ENCODE measurements around the gene SFTA2. TPM values are rescaled to one million over a fixed set of nuclear protein-coding genes. Genes with fewer than 3 reads are reported as not detected.
"Not testable (repeated sequence)": the region's sequence is repeated elsewhere in the genome, so short reads cannot be mapped to it uniquely, and the experiment has no call there.

Gene SFTA2
- total and polyA plus RNA-seq, 5 donors from 2014 or later = 0.25 to 0.32 TPM; not detected in 3

- not testable (repeated sequence) for H3K27ac Mint-ChIP-seq; H3K27me3 Mint-ChIP-seq; H3K9me3 Mint-ChIP-seq; H3K27ac ChIP-seq (ENCODE audit: insufficient read depth, low read length, poor library complexity, severe bottlenecking); H3K27me3 ChIP-seq (ENCODE audit: control insufficient read depth, insufficient read depth, low read length); H3K9me3 ChIP-seq (ENCODE audit: control insufficient read depth in 2 of 2, low read length in 2 of 2); ATAC-seq (ENCODE audit: low read depth in 2 of 2); DNase-seq; H3K4me3 ChIP-seq (ENCODE audit: low read depth, low read length)
- Histone ChIP-seq H3K36me3 (ENCODE audit: control insufficient read depth, insufficient read depth, low read length) (peaks cover 11% of the 10 kb centered on the region), H3K4me1 (ENCODE audit: control insufficient read depth, insufficient read depth, low read length, poor library complexity, severe bottlenecking) (peaks cover 31% of the 10 kb centered on the region)
- Mint-ChIP-seq H3K4me1 (peaks cover 12 to 53% (median 28%) of the 10 kb centered on the region in 4 donors), H3K36me3 (peaks cover 13% of the 10 kb centered on the region), H3K4me3 (peak overlapping the region in 3 of 4 donors; percentile 17 to 98 (median 62))
Observed at GRCh38 chr6:30910473-30910872, 21.5 kb downstream of the SFTA2 start.

GRCh38 chr6:30908700-30909099 is 23.3 kb downstream of the SFTA2 start:
- no peak overlapping the region for H3K27ac ChIP-seq (ENCODE audit: insufficient read depth, low read length, poor library complexity, severe bottlenecking)
- peaks cover 19% of the 10 kb centered on the region for H3K4me1 ChIP-seq (ENCODE audit: control insufficient read depth, insufficient read depth, low read length, poor library complexity, severe bottlenecking)
- DNase-seq = no peak
- Mint-ChIP-seq H3K36me3 (peaks cover 13% of the 10 kb centered on the region), H3K27me3 (no peaks in the 10 kb centered on the region), H3K9me3 (no peaks in the 10 kb centered on the region), H3K4me3 (peak overlapping the region; percentile 98 to 100 (median 99)), H3K4me1 (peaks cover 9 to 42% (median 24%) of the 10 kb centered on the region in 4 donors), H3K27ac (peak overlapping the region in 2 of 3 donors; percentile 89 to 93)
- H3K36me3 ChIP-seq (ENCODE audit: control insufficient read depth, insufficient read depth, low read length) = peaks cover 11% of the 10 kb centered on the region
- peak overlapping the region; percentile 92 for H3K4me3 ChIP-seq (ENCODE audit: low read depth, low read length)
- H3K27me3 ChIP-seq (ENCODE audit: control insufficient read depth, insufficient read depth, low read length) = no peaks in the 10 kb centered on the region
- no peak for ATAC-seq (ENCODE audit: low read depth in 2 of 2)
- no peaks in the 10 kb centered on the region for H3K9me3 ChIP-seq (ENCODE audit: control insufficient read depth in 2 of 2, low read length in 2 of 2)

GRCh38 chr6:30907758-30908591 is 24.0 kb downstream of the SFTA2 start, which contains the start of gene GTF2H4:
TSS of gene GTF2H4 (plus strand) at chr6:30908207.
- peaks cover 13% of the 10 kb centered on the region for H3K36me3 Mint-ChIP-seq
- H3K4me3 ChIP-seq (ENCODE audit: low read depth, low read length) = peak within 1 kb of the TSS; percentile 92
- peaks cover under 1% of the 10 kb centered on the region for H3K27me3 Mint-ChIP-seq
- no peak within 1 kb of the TSS for H3K27ac ChIP-seq (ENCODE audit: insufficient read depth, low read length, poor library complexity, severe bottlenecking)
- ATAC-seq (ENCODE audit: low read depth in 2 of 2) (peak; percentile 98 to 100), DNase-seq (peak; percentile 93 to 98 (median 93))
- peaks cover 9 to 34% (median 20%) of the 10 kb centered on the region in 4 donors for H3K4me1 Mint-ChIP-seq
- peak within 1 kb of the TSS; percentile 98 to 100 (median 99) for H3K4me3 Mint-ChIP-seq
- H3K27me3 ChIP-seq (ENCODE audit: control insufficient read depth, insufficient read depth, low read length) = no peaks in the 10 kb centered on the region
- peak within 1 kb of the TSS; percentile 68 to 93 (median 89) for H3K27ac Mint-ChIP-seq
- no peaks in the 10 kb centered on the region for H3K9me3 ChIP-seq (ENCODE audit: control insufficient read depth in 2 of 2, low read length in 2 of 2)
- H3K36me3 ChIP-seq (ENCODE audit: control insufficient read depth, insufficient read depth, low read length) = peaks cover 11% of the 10 kb centered on the region
- peaks cover 12% of the 10 kb centered on the region for H3K4me1 ChIP-seq (ENCODE audit: control insufficient read depth, insufficient read depth, low read length, poor library complexity, severe bottlenecking)
- no peaks in the 10 kb centered on the region for H3K9me3 Mint-ChIP-seq

- not testable (repeated sequence) for H3K9me3 Mint-ChIP-seq; H3K27me3 ChIP-seq (ENCODE audit: control insufficient read depth, insufficient read depth, low read length); ATAC-seq (ENCODE audit: low read depth in 2 of 2); H3K27ac ChIP-seq (ENCODE audit: insufficient read depth, low read length, poor library complexity, severe bottlenecking); H3K9me3 ChIP-seq (ENCODE audit: control insufficient read depth in 2 of 2, low read length in 2 of 2); DNase-seq; H3K27me3 Mint-ChIP-seq
- H3K4me3 Mint-ChIP-seq = peak overlapping the region; percentile 98 to 100 (median 99)
- peak overlapping the region in 1 of 3 donors; percentile 93 for H3K27ac Mint-ChIP-seq
- H3K36me3 Mint-ChIP-seq = peaks cover 13% of the 10 kb centered on the region
- peak overlapping the region; percentile 41 for H3K4me3 ChIP-seq (ENCODE audit: low read depth, low read length)
- peaks cover 9 to 28% (median 18%) of the 10 kb centered on the region in 4 donors for H3K4me1 Mint-ChIP-seq
- peaks cover 11% of the 10 kb centered on the region for H3K4me1 ChIP-seq (ENCODE audit: control insufficient read depth, insufficient read depth, low read length, poor library complexity, severe bottlenecking)
- H3K36me3 ChIP-seq (ENCODE audit: control insufficient read depth, insufficient read depth, low read length) = peaks cover 11% of the 10 kb centered on the region
Observed at GRCh38 chr6:30907290-30907757, 24.6 kb downstream of the SFTA2 start.

- no peak overlapping the region for H3K27ac ChIP-seq (ENCODE audit: insufficient read depth, low read length, poor library complexity, severe bottlenecking)
- no peaks in the 10 kb centered on the region for H3K36me3 ChIP-seq (ENCODE audit: control insufficient read depth, insufficient read depth, low read length)
- H3K4me1 ChIP-seq (ENCODE audit: control insufficient read depth, insufficient read depth, low read length, poor library complexity, severe bottlenecking) = peaks cover 1% of the 10 kb centered on the region
- H3K4me1 Mint-ChIP-seq = peaks cover 6 to 11% (median 7%) of the 10 kb centered on the region in 4 donors
- H3K27me3 ChIP-seq (ENCODE audit: control insufficient read depth, insufficient read depth, low read length) = no peaks in the 10 kb centered on the region
- no peaks in the 10 kb centered on the region for H3K9me3 Mint-ChIP-seq
- H3K27ac Mint-ChIP-seq = no peak overlapping the region
- peaks cover 7% of the 10 kb centered on the region for H3K27me3 Mint-ChIP-seq
- H3K36me3 Mint-ChIP-seq = peaks cover 4% of the 10 kb centered on the region
- no peak overlapping the region for H3K4me3 ChIP-seq (ENCODE audit: low read depth, low read length)
- H3K4me3 Mint-ChIP-seq = no peak overlapping the region
- DNase-seq (no peak), ATAC-seq (ENCODE audit: low read depth in 2 of 2) (no peak)
- H3K9me3 ChIP-seq (ENCODE audit: control insufficient read depth in 2 of 2, low read length in 2 of 2) = no peaks in the 10 kb centered on the region
Observed at GRCh38 chr6:30903236-30903635, 28.7 kb downstream of the SFTA2 start.

GRCh38 chr6:30902709-30903108 is 29.3 kb downstream of the SFTA2 start:
- H3K4me3 ChIP-seq (ENCODE audit: low read depth, low read length) = no peak overlapping the region
- Mint-ChIP-seq H3K4me1 (peaks cover under 1 to 5% (median 3%) of the 10 kb centered on the region in 4 donors), H3K4me3 (peak overlapping the region in 1 of 4 donors; percentile 71), H3K36me3 (peaks cover 8% of the 10 kb centered on the region), H3K9me3 (no peaks in the 10 kb centered on the region), H3K27me3 (peaks cover 7% of the 10 kb centered on the region), H3K27ac (peak overlapping the region in 1 of 3 donors; percentile 10)
- no peaks in the 10 kb centered on the region for H3K36me3 ChIP-seq (ENCODE audit: control insufficient read depth, insufficient read depth, low read length)
- H3K9me3 ChIP-seq (ENCODE audit: control insufficient read depth in 2 of 2, low read length in 2 of 2) = no peaks in the 10 kb centered on the region
- no peaks in the 10 kb centered on the region for H3K4me1 ChIP-seq (ENCODE audit: control insufficient read depth, insufficient read depth, low read length, poor library complexity, severe bottlenecking)
- DNase-seq (no peak), ATAC-seq (ENCODE audit: low read depth in 2 of 2) (no peak)
- no peak overlapping the region for H3K27ac ChIP-seq (ENCODE audit: insufficient read depth, low read length, poor library complexity, severe bottlenecking)
- H3K27me3 ChIP-seq (ENCODE audit: control insufficient read depth, insufficient read depth, low read length) = no peaks in the 10 kb centered on the region

GRCh38 chr6:30902196-30902595 is 29.8 kb downstream of the SFTA2 start:
- H3K27me3 ChIP-seq (ENCODE audit: control insufficient read depth, insufficient read depth, low read length); ATAC-seq (ENCODE audit: low read depth in 2 of 2); H3K4me1 Mint-ChIP-seq; H3K4me1 ChIP-seq (ENCODE audit: control insufficient read depth, insufficient read depth, low read length, poor library complexity, severe bottlenecking); H3K27ac ChIP-seq (ENCODE audit: insufficient read depth, low read length, poor library complexity, severe bottlenecking); DNase-seq; H3K4me3 Mint-ChIP-seq; H3K36me3 ChIP-seq (ENCODE audit: control insufficient read depth, insufficient read depth, low read length); H3K27ac Mint-ChIP-seq; H3K27me3 Mint-ChIP-seq; H3K9me3 ChIP-seq (ENCODE audit: control insufficient read depth in 2 of 2, low read length in 2 of 2); H3K36me3 Mint-ChIP-seq; H3K9me3 Mint-ChIP-seq; H3K4me3 ChIP-seq (ENCODE audit: low read depth, low read length): not testable (repeated sequence)

Measured in CD4-positive, CD25-positive, alpha-beta regulatory T cell (primary cell).